DMS153 (cell line): ENCODE measurements around the gene SMURF1.

ENCODE experiments used
- DNase-seq: peaks from one replicate; lab custom pipeline; 2025; lab: John Stamatoyannopoulos, UW

SMURF1 gene

DNA sequence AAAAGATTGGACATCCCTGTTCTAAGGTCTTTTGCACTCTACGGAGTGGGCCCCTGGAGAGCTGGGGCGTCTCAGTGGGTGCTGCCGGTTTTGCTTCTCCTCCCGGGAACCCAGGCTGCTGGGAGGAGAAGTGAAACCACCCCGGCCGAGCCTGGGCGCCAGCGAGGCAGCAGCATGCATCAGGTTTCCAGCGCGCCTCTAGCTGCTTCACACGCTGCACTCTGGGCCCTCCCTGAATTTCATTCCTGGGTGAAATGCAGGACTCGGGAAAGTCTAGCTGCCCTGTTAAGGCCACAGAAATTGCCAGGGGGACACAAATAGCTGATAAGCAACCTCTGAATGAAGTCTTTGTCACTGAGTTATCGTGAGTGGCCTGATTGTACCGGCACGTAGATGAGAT lies 138.1 kb downstream of the SMURF1 start:
- no peak for DNase-seq

DNA sequence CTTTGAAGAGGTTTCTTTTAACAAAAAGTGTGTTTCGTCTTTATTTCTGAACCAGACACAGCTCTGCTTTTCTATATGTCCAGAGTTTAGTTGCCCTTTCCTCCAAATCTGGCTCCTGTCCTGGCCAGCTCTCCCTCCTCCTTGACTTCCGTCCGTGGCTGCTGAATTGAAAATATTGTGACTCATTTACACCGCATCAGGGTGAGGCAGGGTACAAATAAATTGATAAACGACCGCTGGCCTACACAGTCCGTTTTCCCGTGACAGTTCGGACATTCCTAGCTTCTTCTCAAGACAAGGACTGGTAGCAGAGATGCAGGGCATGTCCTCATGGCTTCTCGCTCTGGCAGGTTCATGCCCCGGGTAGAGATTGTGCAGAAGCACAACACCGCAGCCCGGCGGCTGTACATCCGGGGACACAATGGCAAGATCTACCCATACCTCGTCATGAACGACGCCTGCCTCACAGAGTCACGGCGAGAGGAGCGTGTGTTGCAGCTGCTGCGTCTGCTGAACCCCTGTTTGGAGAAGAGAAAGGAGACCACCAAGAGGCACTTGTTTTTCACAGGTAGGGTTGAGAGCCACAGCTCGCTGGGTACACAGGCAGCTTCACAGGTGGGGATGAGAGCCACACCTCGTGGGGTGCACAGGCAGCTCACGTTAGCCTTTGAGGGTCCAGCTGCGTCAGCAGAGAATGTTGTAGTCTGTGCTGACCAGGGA lies 139.0 kb downstream of the SMURF1 start:
- no peak for DNase-seq

DNA sequence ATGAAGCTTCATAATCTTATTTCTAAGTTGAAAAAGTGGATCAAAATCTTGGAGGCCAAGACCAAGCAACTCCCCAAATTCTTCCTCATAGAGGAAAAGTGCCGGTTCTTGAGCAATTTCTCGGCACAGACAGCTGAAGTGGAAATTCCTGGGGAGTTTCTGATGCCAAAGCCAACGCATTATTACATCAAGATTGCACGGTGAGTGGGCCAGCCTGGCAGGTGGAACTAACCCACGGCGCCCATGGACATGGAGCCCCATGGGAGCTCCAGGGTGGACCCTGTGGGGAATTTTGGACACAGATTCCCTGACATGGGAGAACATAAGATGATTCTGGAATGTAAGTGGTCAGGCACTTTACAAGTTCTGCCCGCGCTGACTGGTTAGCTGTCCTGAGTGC lies 139.7 kb downstream of the SMURF1 start:
- DNase-seq, result no peak

DNA sequence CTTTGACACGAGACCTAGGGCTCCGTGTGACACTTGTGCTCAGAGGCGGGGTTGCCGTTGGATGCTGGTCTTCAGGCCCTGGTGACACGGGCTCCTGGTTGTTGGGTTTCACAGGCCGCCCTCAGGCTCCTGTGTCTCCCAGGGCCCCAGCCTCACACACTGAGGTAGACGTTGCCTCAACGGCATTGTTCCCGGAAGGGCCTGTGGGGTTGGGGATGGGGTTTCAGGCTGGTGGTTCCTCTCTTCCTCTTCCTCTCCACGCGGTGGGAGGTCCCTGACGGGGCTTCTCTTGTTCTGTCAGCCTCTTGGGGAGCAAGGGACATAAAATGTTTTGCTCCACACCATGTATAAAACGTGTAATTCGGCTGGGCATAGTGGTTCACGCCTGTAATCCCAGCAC lies 140.5 kb downstream of the SMURF1 start:
- no peak for DNase-seq

DNA sequence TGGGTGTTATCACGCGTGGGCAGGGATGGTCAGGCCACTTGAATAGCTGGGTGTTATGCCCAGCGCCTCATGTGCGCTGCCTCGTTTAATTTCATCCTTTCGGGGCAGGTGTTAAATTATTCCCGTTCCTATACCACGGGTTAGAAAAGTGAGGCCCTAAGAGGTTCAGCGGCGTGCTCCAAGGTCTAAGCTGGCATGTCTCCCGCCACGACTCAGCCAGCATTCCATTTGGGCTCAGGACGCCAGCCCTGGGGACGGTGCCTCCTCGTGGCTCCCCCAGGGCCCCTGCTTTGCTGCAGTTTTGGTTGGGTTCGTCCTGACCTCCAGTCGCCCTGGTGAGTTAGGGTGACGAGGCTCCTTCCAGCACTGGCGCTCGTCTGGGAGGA lies 141.1 kb downstream of the SMURF1 start:
- DNase-seq, result no peak

DNA sequence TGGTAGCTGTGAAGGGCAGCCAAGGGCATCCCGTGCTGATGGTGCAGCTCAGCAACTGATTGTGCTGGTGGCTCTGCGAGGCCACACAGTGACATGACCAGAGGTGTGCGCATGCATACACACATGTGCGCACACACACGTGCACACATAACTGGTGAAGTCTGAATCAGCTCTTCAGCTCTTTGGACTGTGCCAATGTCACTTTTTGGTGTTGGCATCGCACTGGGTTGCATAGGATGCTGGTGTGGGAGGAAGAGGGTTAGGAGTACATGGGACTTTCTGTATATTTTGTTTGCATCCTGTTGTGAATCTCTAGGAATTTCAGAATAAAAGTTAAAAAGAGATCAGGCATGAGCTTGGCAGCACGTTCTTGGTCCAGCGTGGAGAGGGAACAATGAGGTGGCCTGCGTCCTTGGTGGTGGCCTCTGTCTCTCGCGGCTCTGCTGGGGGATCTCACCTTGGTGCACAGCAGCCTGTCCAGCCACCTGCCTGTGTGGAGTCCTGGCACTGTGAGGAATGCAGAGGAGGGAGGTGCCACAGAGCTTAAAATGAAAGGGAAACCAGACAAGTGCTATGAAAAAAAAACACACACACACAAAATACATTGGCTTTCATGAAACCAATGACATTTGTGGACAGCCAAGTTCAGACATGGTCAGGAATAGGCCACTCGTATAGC lies 141.6 kb downstream of the SMURF1 start:
- DNase-seq, result no peak

DNA sequence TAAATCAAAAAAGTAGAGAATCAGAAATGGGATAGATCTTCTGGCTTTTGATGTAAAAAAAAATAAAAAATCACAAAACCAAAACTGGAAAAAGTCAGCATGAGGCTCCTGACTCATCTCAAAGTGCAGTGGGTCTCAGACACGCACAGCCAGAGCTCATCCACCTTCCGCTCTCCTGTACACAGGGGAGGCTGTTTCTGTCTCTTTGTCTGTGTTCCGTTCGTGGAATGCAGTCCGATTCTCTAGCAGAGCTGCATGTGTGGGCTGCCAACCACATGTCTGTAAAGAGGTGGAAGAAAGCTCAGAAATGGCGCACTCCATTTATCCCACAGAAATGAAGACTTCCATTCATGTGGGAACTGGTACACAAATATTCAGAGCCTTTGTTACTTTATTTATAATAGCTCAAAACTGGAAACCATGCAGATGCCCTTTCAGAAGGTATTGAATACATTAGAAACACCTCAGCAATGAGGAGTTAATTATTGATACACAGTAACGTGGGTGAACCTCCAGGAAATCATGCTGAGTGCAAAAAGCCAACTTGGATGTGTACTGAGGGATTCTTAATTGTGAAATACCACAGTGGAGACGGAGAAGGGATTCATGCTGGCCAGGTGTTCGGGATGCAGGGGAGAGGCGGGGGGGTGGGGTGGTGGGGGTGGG lies 142.3 kb downstream of the SMURF1 start:
- no peak for DNase-seq

DNA sequence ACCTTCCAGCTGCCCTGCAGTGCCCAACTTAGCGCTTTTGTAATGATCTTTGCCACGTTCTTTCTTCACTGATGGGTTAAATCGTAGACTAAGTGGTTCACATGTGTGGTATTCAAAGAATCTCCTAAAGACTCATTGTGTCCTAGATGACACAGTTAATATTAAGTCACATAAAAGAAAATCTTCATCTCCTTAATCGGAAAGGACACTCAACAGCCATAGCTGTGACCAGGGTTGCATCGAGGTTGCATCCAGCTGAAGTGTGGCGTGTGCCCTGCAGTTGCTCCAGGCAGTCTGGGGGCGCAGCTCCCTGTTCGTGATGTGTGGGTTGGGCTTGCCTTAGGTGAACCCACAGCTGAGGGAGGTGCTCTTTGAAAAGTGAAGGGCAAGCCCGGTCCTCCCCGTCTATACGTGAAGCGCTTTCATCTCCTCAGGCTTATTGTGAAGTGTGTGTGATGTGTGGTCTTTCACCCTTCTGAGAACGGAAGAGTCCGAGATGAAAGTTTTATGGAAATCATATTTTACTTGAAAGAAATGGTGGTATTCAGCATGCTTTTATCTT lies 142.9 kb downstream of the SMURF1 start:
- no peak for DNase-seq

DNA sequence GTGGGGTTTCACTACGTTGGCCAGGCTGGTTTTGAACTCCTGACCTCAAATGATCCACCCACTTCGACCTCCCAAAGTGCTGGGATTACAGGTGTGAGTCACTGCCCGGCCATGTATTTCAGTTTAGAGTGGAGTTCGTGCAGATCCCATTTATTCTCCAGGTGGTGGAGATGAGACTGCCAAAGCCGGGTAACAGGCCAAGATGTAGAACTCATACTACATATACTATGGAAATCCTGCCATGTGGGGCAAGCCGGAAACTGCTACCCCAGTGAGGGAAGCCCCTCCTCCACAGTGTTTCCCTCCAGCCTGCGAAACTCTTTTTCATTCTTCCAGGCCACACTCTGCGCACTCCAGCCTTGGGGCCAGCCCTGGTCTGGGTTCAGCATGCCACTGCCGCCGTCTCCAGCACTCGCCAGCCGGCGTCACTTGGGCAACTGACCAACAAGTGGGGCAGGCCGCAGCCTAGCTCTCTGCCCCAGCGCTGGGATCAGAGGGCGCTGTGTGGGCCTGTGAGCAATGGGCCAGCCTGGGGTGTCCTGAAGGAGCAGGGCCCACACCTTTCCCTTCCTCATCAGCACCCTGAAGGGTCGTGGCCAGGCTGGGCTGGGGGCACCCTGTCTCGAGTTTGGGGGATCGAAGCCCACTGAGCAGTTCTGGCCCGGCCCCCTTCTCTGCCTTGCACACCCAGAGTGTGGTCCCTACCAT lies 143.6 kb downstream of the SMURF1 start:
- DNase-seq, result no peak

DNA sequence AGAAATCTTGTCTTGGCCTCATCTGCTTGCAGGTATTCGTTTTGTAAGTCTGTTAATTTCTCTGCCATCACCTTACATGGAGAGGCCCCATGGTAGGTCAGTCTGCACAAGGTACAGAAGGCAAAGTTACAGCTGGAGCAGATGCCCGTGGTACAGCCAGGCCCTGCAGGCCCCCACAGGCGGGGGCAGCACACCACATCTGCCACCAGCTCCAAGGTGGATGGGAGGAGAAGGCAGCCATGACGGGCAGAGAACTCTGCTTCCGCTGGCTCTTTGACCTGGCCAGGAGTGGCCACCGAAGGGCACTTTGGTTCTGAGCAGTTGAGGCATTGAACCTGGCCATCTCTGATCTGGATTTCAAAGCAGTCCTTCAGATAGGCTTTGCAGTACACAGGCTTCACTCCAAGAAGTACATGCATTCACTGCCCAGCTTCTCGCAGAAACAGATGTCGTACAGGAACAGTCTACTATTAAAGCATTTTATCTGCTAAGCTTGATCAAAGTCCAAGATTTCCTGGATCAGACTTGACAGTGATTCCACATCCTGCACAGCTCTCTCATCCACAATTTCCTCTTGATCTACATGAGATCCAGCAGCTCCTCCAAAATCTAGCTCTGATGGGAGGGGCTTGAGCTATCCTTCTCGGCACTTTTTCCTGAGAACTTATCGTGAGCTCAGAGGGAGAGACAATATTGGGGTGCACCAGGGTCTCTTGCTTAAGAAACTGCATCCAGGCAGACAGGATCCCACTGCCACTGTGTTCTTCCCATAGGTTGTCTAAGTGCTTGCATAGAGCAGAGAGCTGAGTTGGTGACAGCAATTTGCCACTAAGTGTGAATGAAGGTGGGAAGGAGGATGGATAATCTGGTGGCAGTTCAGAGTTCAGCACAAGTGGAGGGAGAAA lies 144.8 kb downstream of the SMURF1 start:
- no peak for DNase-seq

DNA sequence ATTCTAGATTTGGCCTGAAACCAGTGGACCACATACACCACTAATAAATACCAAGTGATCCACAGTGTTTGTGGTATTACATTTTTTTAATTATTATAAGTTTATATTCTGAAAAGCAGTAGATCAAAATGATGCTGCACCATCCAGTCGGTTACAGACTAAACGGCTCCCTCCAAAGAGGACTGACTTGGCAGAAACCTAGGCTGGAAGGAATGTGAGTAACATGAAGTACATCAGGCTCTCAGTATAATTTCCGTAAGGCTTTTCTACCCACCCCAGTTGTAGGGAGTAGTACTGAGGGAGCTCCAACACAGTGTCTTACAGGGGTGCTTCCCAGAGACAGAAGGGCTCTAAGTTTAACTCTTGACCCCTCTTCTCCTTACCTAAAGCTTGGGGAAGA lies 146.1 kb downstream of the SMURF1 start:
- DNase-seq, result no peak

DNA sequence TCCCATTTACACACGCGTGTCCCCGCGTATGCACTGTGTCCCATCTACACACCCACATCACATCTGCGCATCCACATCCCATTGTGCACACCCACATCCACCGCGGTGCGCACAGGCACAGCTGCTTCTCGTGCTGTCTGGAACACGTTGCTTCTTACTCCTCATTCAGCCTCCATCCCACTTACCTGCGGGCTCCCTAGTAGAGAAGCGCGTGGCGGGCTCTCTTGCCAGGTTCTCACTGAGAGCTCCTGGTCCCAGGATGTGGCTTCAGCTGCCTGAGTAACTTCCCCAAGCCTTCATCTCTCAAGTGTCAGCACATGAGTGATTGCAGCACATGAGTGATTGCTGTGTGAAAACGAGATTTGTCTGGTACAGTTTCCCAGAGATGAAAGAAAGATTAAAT lies 147.8 kb downstream of the SMURF1 start:
- DNase-seq, result no peak

DNA sequence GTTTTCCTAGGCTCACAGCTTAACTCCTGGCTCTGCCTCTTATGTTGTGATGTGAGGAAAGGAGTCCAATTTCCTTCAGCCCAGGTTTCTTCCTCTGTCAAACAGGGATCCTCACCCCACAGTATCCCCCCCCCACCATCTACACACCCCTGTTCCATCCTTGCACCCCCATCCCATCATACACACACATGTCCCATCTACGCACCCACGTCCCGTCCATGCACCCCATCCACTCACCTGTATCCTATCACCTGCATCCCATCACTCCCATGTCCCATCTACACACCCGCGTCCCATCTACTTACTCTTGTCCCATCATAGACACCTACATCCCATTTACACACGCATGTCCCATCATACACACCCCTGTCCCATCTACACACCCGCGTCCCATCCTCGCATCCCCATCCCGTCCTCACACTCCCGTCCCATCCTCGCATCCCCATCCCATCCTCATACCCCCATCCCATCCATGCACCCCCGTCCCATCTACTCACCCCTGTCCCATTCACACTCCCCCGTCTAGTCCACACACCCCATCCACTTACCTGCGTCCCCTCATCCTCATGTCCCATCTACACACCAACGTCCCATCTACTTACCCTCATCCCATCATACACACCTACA lies 148.3 kb downstream of the SMURF1 start:
- DNase-seq, result no peak

DNA sequence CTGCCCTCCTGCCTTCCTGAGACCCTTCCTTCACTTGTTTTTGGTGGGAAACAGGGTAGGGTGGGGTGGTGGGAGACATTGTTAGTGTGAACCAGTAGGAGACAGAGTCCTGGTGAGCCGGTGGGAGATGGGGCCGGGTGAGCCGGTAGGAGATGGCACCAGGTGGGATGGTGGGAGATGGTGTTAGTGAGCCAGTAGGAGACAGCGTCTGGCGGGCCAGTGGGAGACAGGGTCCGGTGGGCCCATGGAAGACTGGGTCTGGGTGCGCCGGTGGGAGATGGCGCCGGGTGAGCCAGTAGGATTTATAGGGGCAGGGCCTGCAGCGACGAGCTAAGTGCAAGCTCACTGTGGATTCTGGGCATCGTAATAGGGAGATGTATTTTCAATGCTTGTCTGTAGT lies 148.8 kb downstream of the SMURF1 start:
- no peak for DNase-seq

DNA sequence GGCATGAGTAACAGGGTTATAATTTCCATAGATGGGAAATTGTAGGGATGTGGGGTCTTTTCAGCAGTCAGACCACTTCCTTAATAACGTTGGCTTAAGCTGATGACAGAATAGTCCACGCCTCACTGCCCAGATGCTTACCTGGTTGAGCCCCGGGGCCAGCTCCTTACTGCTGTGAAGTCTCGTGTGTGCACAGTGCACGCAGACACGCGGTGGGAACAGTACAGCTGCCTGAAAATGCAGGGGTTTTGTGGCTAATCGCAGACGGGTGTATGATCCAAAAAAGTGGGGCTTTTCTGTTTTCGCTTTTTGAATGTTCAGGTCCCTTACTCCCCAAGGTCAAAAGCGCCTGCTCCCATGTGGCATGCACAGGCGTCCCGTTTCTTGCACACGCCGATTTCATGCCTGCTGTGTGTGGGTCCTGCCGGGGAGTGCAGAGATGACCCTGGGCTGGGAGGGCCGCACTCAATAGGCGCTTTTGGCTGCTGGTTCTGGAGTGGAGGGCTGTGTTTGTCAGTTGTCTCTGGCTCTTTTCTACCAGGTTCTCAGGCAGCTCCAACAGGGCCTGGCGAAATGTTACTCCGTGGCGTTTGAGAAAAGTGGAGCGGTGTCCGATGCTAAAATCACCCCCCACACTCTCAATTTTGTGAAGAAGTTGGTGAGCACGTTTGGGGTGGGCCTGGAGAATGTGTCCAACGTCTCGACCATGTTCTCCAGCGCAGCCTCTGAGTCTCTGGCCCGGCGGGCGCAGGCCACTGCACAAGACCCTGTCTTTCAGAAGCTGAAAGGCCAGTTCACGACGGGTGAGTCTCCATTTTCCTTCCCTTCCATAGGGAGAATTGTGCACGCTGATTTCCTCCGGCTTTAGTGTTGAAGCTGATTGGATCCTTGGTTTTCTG lies 149.6 kb downstream of the SMURF1 start:
- no peak for DNase-seq

DNA sequence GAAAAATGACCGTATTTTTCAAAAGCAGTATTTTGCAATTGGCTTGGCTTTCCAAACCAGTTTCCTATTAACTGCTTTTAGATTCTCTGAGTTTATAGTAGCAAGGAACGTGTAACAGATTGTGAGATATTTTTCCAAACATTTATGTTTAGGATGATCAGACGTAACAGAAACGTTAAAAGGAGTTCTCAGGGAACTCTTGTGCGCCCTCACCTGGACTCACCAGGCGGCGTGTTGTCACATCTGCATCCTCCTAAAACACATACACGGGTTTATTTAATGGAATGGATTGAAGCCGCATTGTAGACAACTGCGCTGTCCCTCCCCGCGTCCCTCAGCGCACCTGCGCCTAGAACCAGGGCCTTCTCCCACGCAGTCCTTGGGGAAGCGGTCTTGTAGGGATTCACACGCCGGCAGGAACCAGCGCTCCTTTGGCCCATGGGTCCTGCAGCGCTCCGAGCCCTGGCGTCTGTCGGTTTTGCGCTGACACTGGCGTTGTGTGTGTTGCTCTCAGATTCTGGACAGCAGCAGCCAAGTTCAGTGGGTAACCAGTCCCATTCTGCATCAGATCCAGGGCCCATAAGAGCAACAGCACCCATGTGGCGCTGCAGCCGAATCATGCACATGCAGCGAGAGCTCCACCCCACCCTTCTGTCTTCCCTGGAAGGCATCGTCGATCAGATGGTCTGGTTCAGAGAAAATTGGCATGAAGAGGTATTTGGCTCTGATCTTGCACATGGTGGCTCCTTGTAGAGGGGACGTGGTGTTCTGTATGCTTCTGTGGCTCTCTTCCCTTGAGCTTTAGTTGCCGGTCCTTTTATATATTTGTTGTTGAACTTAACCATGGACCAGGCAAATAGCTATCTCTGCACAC lies 150.6 kb downstream of the SMURF1 start:
- no peak for DNase-seq

DNA sequence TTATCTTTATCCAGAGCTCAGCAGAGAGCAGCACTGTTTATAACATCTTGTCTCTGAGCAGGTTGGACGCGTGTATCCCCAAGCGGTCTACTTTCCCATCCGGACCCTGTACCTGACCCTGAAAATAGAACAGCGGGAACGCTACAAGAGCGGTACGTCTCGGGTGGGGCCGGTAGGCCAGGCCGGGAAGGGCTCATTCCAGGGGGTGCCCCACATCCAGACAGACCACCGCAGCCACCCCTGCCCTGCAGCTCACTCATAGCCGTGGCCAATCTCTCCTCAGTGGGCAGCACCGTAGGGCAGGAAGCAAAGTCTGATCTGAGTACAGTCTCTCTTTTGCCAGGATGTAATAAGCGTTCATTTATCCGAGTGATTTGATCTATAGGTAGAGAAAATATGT lies 151.8 kb downstream of the SMURF1 start:
- no peak for DNase-seq

DNA sequence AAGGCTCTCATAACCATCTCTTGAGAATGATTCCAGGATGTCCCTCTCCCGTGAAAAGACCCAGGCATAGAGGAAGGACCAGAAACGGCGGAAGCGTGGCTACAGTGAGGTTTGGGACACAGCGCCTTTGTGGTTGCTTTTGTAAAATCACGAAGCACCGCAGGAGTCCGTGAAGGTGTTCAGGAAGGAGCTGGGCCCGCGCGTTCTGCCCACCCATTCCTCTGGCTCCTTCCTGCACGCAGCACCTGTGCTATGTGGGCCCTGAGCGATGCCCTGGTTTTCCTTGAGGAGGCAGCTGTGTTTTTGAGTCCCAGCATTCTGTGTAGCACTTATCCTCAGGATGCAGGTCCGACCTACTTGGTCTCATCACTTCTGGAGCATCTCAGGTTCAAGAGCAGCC lies 152.8 kb downstream of the SMURF1 start:
- no peak for DNase-seq

DNA sequence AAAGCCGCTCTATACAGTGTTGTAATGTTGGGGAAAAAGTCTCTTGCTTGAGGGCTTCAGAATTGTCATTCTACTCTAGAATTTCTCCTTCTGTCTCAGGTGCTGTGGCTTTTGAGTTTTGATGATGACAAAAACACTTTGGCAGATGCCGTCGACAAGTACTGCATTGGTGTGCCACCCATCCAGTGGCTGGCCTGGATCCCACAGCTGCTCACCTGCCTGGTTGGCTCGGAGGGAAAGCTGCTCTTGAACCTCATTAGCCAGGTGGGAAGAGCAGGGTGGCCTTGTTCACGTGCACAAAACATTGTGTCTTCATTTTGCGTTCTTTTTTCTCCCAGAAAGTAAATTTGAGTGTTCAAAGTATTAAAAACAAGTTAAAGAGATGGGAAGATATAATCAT lies 153.6 kb downstream of the SMURF1 start:
- no peak for DNase-seq
